GM10266 (cell line): ENCODE measurements around the gene ADAMTS9.

ENCODE experiments used
- DNase-seq: peaks from one replicate; pipeline ENCODE4 v3.0.0; 2012; ENCODE audit errors: extremely low spot score
- CTCF ChIP-seq: IDR thresholded peaks from 2 replicates; pipeline ENCODE4 v1.5.1; 2012; ENCODE audit warnings: mild to moderate bottlenecking, low read depth; ENCODE audit not compliant: control insufficient read depth, insufficient read depth; ENCODE audit errors: missing control alignments

The ADAMTS9 gene

GRCh38 chr3:64651741-64652241 is 36.0 kb downstream of the ADAMTS9 start:
- no peak for DNase-seq
- no peak for TF ChIP-seq CTCF

GRCh38 chr3:64651303-64651702 is 36.5 kb downstream of the ADAMTS9 start:
- no peak for TF ChIP-seq CTCF
- DNase-seq, result no peak

- no peak for TF ChIP-seq CTCF
- no peak for DNase-seq
Measured at GRCh38 chr3:64650715-64651114, 37.1 kb downstream of the ADAMTS9 start.

GRCh38 chr3:64650096-64650622 is 37.6 kb downstream of the ADAMTS9 start:
- DNase-seq, result no peak
- no peak for TF ChIP-seq CTCF

- no peak for TF ChIP-seq CTCF
- DNase-seq, result no peak
Measured at GRCh38 chr3:64648927-64649906, 38.6 kb downstream of the ADAMTS9 start.

- no peak for TF ChIP-seq CTCF
- DNase-seq, result no peak
Measured at GRCh38 chr3:64647825-64648224, 40.0 kb downstream of the ADAMTS9 start.

GRCh38 chr3:64645243-64645642 is 42.6 kb downstream of the ADAMTS9 start:
- DNase-seq, result no peak
- TF ChIP-seq CTCF, result no peak
